IMR-90 (cell line): ENCODE measurements around the gene LRRC34. TPM values are rescaled to one million over a fixed set of nuclear protein-coding genes. Genes with fewer than 3 reads are reported as not detected.
A peak's percentile ranks its signal among the peaks of the same experiment; 100 is the strongest.

Experiments
- ATAC-seq: fragments of 200-7000 bp; cut with Tn5 transposase; 2 replicates; pipeline ENCODE4 v1.9.1; 2020; ENCODE audit warnings: low read depth, mild to moderate bottlenecking, moderate library complexity
- BruUV-seq: library from RNA; stranded (reverse); fragments of 400-500 nt; replicated peaks from 2 replicates; lab custom pipeline; 2021; lab: Mats Ljungman, UMichigan
- CTCF ChIA-PET: fragments of 300-600 bp; formaldehyde crosslinking; extraction: SDS; loops from one replicate; lab custom pipeline; 2021; ENCODE audit warnings: antibody characterized with exemption; lab: Yijun Ruan, JAX
- POLR2A ChIA-PET: fragments of 300-600 bp; sonication (Branson Sonifier 250); formaldehyde crosslinking; loops from one replicate; lab custom pipeline; 2022; ENCODE audit warnings: antibody characterized with exemption; ENCODE audit not compliant: unreplicated experiment; lab: Charles Lee
- DNase-seq: peaks from one replicate; pipeline ENCODE4 v3.0.0; 2013
- H2AFZ ChIP-seq: replicated peaks from 2 replicates; pipeline ENCODE3; 2013; ENCODE audit warnings: low read length, mild to moderate bottlenecking; ENCODE audit not compliant: poor library complexity
- H2AK5ac ChIP-seq: 2 replicates; pipeline ENCODE4 v1.6.1; 2013; ENCODE audit warnings: low read depth, low read length, inconsistent platforms
- H2AK9ac ChIP-seq: replicated peaks from 2 replicates; pipeline ENCODE3; 2013; ENCODE audit warnings: mild to moderate bottlenecking, low read depth, low read length, moderate library complexity; ENCODE audit not compliant: poor library complexity
- H2BK120ac ChIP-seq: 2 replicates; pipeline ENCODE4 v1.6.1; 2013; ENCODE audit warnings: low read depth, low read length, inconsistent platforms
- H2BK15ac ChIP-seq: 3 replicates; pipeline ENCODE4 v1.6.1; 2013; ENCODE audit warnings: low read depth, low read length, inconsistent platforms
- H2BK20ac ChIP-seq: 2 replicates; pipeline ENCODE4 v1.6.1; 2013; ENCODE audit warnings: low read depth, mild to moderate bottlenecking, inconsistent platforms, low read length, moderate library complexity
- H2BK5ac ChIP-seq: 2 replicates; pipeline ENCODE4 v1.6.1; 2013; ENCODE audit warnings: mild to moderate bottlenecking, low read depth, low read length, inconsistent platforms; ENCODE audit not compliant: poor library complexity, severe bottlenecking
- H3K14ac ChIP-seq: replicated peaks from 2 replicates; pipeline ENCODE4 v1.6.1; 2013; ENCODE audit warnings: low read depth, low read length, inconsistent platforms
- H3K18ac ChIP-seq: 2 replicates; pipeline ENCODE4 v1.6.1; 2013; ENCODE audit warnings: low read depth, low read length, control low read depth
- H3K23ac ChIP-seq: 2 replicates; pipeline ENCODE4 v1.6.1; 2013; ENCODE audit warnings: low read depth, low read length, inconsistent platforms
- H3K27ac ChIP-seq: 2 replicates; pipeline ENCODE4 v1.5.1; 2013; ENCODE audit warnings: mild to moderate bottlenecking, control low read depth, low read length; ENCODE audit not compliant: insufficient read depth
- H3K27me3 ChIP-seq: 2 replicates; pipeline ENCODE4 v1.6.1; 2013; ENCODE audit warnings: low read length; ENCODE audit not compliant: control insufficient read depth, insufficient read depth
- H3K36me3 ChIP-seq: 2 replicates; pipeline ENCODE4 v1.6.1; 2013; ENCODE audit warnings: low read length, mixed read lengths; ENCODE audit not compliant: control insufficient read depth, insufficient read depth
- H3K4ac ChIP-seq: 2 replicates; pipeline ENCODE4 v1.6.1; 2013; ENCODE audit warnings: low read depth, low read length, inconsistent platforms
- H3K4me1 ChIP-seq: 2 replicates; pipeline ENCODE4 v1.6.1; 2013; ENCODE audit warnings: low read length, mixed read lengths; ENCODE audit not compliant: control insufficient read depth, insufficient read depth
- H3K4me2 ChIP-seq: 2 replicates; pipeline ENCODE4 v1.6.1; 2013; ENCODE audit warnings: low read depth, mild to moderate bottlenecking, control low read depth, low read length, moderate library complexity
- H3K4me3 ChIP-seq: 2 replicates; pipeline ENCODE4 v1.5.1; 2013; ENCODE audit warnings: low read depth, mild to moderate bottlenecking, control low read depth, low read length, moderate library complexity; ENCODE audit not compliant: insufficient read depth
- H3K56ac ChIP-seq: 2 replicates; pipeline ENCODE4 v1.6.1; 2013; ENCODE audit warnings: low read length, inconsistent platforms; ENCODE audit not compliant: insufficient read depth; ENCODE audit errors: extremely low read depth
- H3K79me1 ChIP-seq, 2 experiments: 2 replicates each; pipeline ENCODE4 v1.6.1; 2013; ENCODE audit warnings: low read length in 2 of 2, inconsistent platforms in 1 of 2, low read depth in 1 of 2
- H3K9ac ChIP-seq: 2 replicates; pipeline ENCODE4 v1.6.1; 2013; ENCODE audit warnings: low read depth, low read length, control low read depth
- H3K9me1 ChIP-seq: 2 replicates; pipeline ENCODE4 v1.6.1; 2013; ENCODE audit warnings: low read length, inconsistent platforms; ENCODE audit not compliant: insufficient read depth
- H3K9me3 ChIP-seq: 2 replicates; pipeline ENCODE4 v1.6.1; 2013; ENCODE audit warnings: low read length; ENCODE audit not compliant: control insufficient read depth, insufficient read depth
- H4K20me1 ChIP-seq: 2 replicates; pipeline ENCODE4 v1.6.1; 2013; ENCODE audit warnings: low read length, inconsistent platforms; ENCODE audit not compliant: insufficient read depth
- H4K5ac ChIP-seq: 2 replicates; pipeline ENCODE4 v1.6.1; 2013; ENCODE audit warnings: mild to moderate bottlenecking, low read depth, low read length, control low read depth
- H4K8ac ChIP-seq, 2 experiments: 2 replicates each; pipeline ENCODE4 v1.6.1; 2013; ENCODE audit warnings: low read depth in 2 of 2, low read length in 2 of 2, control low read depth in 1 of 2, inconsistent platforms in 1 of 2
- H4K91ac ChIP-seq: 2 replicates; pipeline ENCODE4 v1.6.1; 2013; ENCODE audit warnings: low read depth, low read length, inconsistent platforms; ENCODE audit not compliant: insufficient read depth
- CEBPB ChIP-seq: IDR thresholded peaks from 2 replicates; pipeline ENCODE4 v1.6.1; 2012; ENCODE audit warnings: low read depth, low read length, improper control_type of control experiment
- ELK1 ChIP-seq: fragments of 150-350 bp; IDR thresholded peaks from 2 replicates; pipeline ENCODE4 v1.6.1; 2016; ENCODE audit warnings: low read depth, mild to moderate bottlenecking, low read length, moderate library complexity, borderline replicate concordance
- FOS ChIP-seq: fragments of 150-350 bp; IDR thresholded peaks from 2 replicates; pipeline ENCODE4 v1.6.1; 2016; ENCODE audit warnings: low read depth, low read length
- NFE2L2 ChIP-seq: fragments of 150-350 bp; IDR thresholded peaks from 2 replicates; pipeline ENCODE4 v1.6.1; 2016; ENCODE audit warnings: low read depth, mild to moderate bottlenecking, low read length
- POLR2A ChIP-seq: IDR thresholded peaks from 2 replicates; pipeline ENCODE4 v1.6.1; 2012; ENCODE audit warnings: mild to moderate bottlenecking, low read depth, low read length
- RAD21 ChIP-seq: IDR thresholded peaks from 2 replicates; pipeline ENCODE4 v1.6.1; 2012; ENCODE audit warnings: low read length, improper control_type of control experiment
- RCOR1 ChIP-seq: IDR thresholded peaks from 2 replicates; pipeline ENCODE4 v1.6.1; 2012; ENCODE audit warnings: mild to moderate bottlenecking, low read length, improper control_type of control experiment; ENCODE audit not compliant: insufficient replicate concordance
- RFX5 ChIP-seq: IDR thresholded peaks from 2 replicates; pipeline ENCODE4 v1.8.0; 2012; ENCODE audit warnings: low read depth, mild to moderate bottlenecking, low read length, moderate library complexity
- SMC3 ChIP-seq: fragments of 150-350 bp; IDR thresholded peaks from 2 replicates; pipeline ENCODE4 v1.6.1; 2016; ENCODE audit warnings: low read depth, mild to moderate bottlenecking, antibody characterized with exemption, low read length, moderate library complexity
- USF2 ChIP-seq: fragments of 150-350 bp; IDR thresholded peaks from 2 replicates; pipeline ENCODE4 v1.6.1; 2017; ENCODE audit warnings: mild to moderate bottlenecking, antibody characterized with exemption, low read length, low read depth
- WGBS, 2 experiments: methylation state at CpG; one replicate each; pipeline versions ENCODE4 v1.1.5 to v1.1.7; 2013; ENCODE audit warnings: missing lambda C conversion rate in 2 of 2; ENCODE audit not compliant: insufficient read length in 1 of 2; ENCODE audit errors: extremely low coverage in 2 of 2; 5-methylcytosine and 5-hydroxymethylcytosine counted together
- dilution Hi-C: fragments of 300-500 bp; cut with HindIII; formaldehyde crosslinking; loops from one replicate; pipeline ENCODE4 v1.14.3; 2018; ENCODE audit warnings: low sequenced_read_pairs; ENCODE audit not compliant: unreplicated experiment
- in situ Hi-C: fragments of 300-500 bp; cut with MboI; formaldehyde crosslinking; loops from 3 replicates; pipeline ENCODE4 v1.14.3; 2019; ENCODE audit warnings: low sequenced_read_pairs, inconsistent platforms, mixed read lengths
- intact Hi-C: fragments of 100-400 bp; cut with micrococcal nuclease; formaldehyde crosslinking; loops from 2 replicates; pipeline ENCODE4 v1.10.0; 2022
- polyA plus RNA-seq, 3 experiments: library from polyadenylated mRNA; depleted of rRNA; stranded (reverse); fragments of >200 nt; gene quantifications; 2 replicates each; pipeline ENCODE4 v1.2.3, GENCODE V29; 2012; ENCODE audit warnings: low replicate concordance in 1 of 3
- total RNA-seq: library from RNA; depleted of rRNA; stranded (reverse); fragments of >200 nt; gene quantifications from 2 replicates; pipeline ENCODE4 v1.2.3, GENCODE V29; 2012
- TF ChIP-seq, protein P1 (sequence below): conservative IDR thresholded peaks from 2 replicates; pipeline ENCODE4 v1.5.1; 2012; ENCODE audit warnings: mild to moderate bottlenecking, low read depth, low read length, improper control_type of control experiment

Gene LRRC34
- total and polyA plus RNA-seq, 2 of the 4 experiments (the other 2 are of a cell fraction): 0.90 to 0.91 TPM

- Histone ChIP-seq H3K9ac (peak overlapping the region; percentile 90; the same call in 1 of the 2 replicates), H3K36me3 (peaks cover 9% of the 10 kb centered on the region), H3K56ac (no peak overlapping the region), H3K9me1 (no peaks in the 10 kb centered on the region), H3K27me3 (no peaks in the 10 kb centered on the region), H3K4me1 (no peaks in the 10 kb centered on the region), H2BK120ac (no peak overlapping the region), H2AFZ (no peak overlapping the region), H3K23ac (no peak overlapping the region), H4K91ac (no peak overlapping the region), H3K18ac (no peak overlapping the region), H3K4ac (no peak overlapping the region), H4K8ac (no peak overlapping the region), H3K79me1 (peaks cover 8 to 17% of the 10 kb centered on the region in 2 experiments), H4K5ac (no peak overlapping the region), H3K27ac (no peak overlapping the region), H3K4me2 (peak overlapping the region; percentile 93), H2AK5ac (no peak overlapping the region), H2BK15ac (no peak overlapping the region), H2BK20ac (no peak overlapping the region), H3K4me3 (peak overlapping the region; percentile 80), H4K20me1 (no peaks in the 10 kb centered on the region), H3K9me3 (no peaks in the 10 kb centered on the region), H2BK5ac (no peak overlapping the region), H3K14ac (no peak overlapping the region; the same call in 1 of the 2 replicates), H2AK9ac (no peak overlapping the region)
- dilution Hi-C loops: no loop called here
- TF ChIP-seq NFE2L2: no peak
- TF ChIP-seq POLR2A: no peak
- TF ChIP-seq RCOR1: no peak
- no peak for TF ChIP-seq SMC3
- no peak for TF ChIP-seq USF2
- TF ChIP-seq RFX5: no peak
- no peak for TF ChIP-seq RAD21
- TF ChIP-seq ELK1: no peak
- TF ChIP-seq FOS: no peak
- no peak for TF ChIP-seq CEBPB
- TF ChIP-seq, protein P1, sequence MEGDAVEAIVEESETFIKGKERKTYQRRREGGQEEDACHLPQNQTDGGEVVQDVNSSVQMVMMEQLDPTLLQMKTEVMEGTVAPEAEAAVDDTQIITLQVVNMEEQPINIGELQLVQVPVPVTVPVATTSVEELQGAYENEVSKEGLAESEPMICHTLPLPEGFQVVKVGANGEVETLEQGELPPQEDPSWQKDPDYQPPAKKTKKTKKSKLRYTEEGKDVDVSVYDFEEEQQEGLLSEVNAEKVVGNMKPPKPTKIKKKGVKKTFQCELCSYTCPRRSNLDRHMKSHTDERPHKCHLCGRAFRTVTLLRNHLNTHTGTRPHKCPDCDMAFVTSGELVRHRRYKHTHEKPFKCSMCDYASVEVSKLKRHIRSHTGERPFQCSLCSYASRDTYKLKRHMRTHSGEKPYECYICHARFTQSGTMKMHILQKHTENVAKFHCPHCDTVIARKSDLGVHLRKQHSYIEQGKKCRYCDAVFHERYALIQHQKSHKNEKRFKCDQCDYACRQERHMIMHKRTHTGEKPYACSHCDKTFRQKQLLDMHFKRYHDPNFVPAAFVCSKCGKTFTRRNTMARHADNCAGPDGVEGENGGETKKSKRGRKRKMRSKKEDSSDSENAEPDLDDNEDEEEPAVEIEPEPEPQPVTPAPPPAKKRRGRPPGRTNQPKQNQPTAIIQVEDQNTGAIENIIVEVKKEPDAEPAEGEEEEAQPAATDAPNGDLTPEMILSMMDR: no peak
- ChIA-PET POLR2A (no interaction called here), CTCF (no interaction called here)
- BruUV-seq: TSS peak; percentile 20
- DNase-seq (peak; percentile 9), ATAC-seq (no peak)
- 100% methylated on average over 2 of the region's 5 CpGs; no CpG with 5 or more reads in 1 of the 2 experiments for WGBS, 2 experiments
- intact Hi-C loops: loop anchor here (10.0 kb wide), 1 partner anchor 211 kb away; no protein-coding TSS in a partner anchor
- in situ Hi-C loops: loop anchor here (25.0 kb wide), 1 partner anchor 1687 kb away; the partner anchor contains the start of gene GOLIM4
Measured at GRCh38 chr3:169774186-169774585, 38.5 kb downstream of the LRRC34 start.
